ENCODE results near the gene GREB1. TPM values are rescaled to one million over a fixed set of nuclear protein-coding genes. Genes with fewer than 3 reads are reported as not detected.

Gene GREB1
- total and polyA plus RNA-seq, 2 of the 13 experiments (the other 11 are each of a cell fraction or from before 2014, with no cell fraction given): 31.3 to 61.2 TPM

DNA sequence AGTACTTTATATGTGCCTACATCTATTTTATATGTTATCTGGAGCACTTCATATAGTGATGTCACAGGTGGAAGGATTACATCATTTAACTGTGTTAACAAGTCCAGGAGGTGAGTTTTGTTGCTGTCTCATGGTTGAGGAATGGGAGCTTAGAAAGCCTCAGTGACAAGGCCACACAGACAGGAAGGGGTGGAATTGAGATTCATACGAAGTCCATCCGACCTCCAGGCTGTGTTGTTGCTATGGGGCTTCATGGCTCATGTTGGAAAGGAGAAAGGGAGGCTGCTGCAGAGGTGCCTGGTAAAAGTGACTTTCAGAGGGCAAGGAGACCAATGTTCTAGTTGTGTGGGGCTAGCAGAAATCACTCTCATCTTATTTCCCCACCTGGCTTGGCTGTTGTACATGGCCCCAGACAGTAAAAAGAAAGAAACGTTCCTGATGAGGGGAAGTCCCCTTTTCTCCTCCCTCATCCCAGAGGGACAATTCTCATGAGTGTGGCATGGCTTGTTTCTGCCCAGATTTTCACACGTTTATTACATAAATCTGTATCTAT is 31.0 kb upstream of the GREB1 start (continued):
- TF ChIP-seq ZNF646 (CRISPR knock-in tag; IDR thresholded peaks at IDR 0.05): no peak
- TF ChIP-seq ZFP41 (CRISPR knock-in tag; IDR thresholded peaks at IDR 0.05; ENCODE audit: borderline replicate concordance): no peak
- peak; percentile 62 for TF ChIP-seq SALL1 (CRISPR knock-in tag; IDR thresholded peaks at IDR 0.05)
- TF ChIP-seq KDM5A (IDR thresholded peaks at IDR 0.05; ENCODE audit: borderline replicate concordance, low read length): no peak
- no peak for TF ChIP-seq MTF1 (CRISPR knock-in tag; IDR thresholded peaks at IDR 0.05)
- TF ChIP-seq THAP7 (CRISPR knock-in tag; IDR thresholded peaks at IDR 0.05): no peak
- TF ChIP-seq, protein P1, sequence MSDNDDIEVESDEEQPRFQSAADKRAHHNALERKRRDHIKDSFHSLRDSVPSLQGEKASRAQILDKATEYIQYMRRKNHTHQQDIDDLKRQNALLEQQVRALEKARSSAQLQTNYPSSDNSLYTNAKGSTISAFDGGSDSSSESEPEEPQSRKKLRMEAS (IDR thresholded peaks at IDR 0.05): peak; percentile 36
- no peak for TF ChIP-seq AKNA (CRISPR knock-in tag; IDR thresholded peaks at IDR 0.05; ENCODE audit: borderline replicate concordance)
- no peak for TF ChIP-seq EEA1 (CRISPR knock-in tag; IDR thresholded peaks at IDR 0.05; ENCODE audit: borderline replicate concordance)
- TF ChIP-seq MATR3 (CRISPR knock-in tag; IDR thresholded peaks at IDR 0.05): no peak
- TF ChIP-seq ZFP36 (IDR thresholded peaks at IDR 0.05; ENCODE audit: borderline replicate concordance, low read depth, low read length, partially characterized antibody): no peak
- no peak for TF ChIP-seq GATAD1 (CRISPR knock-in tag; IDR thresholded peaks at IDR 0.05)
- no peak for TF ChIP-seq SETDB1 (CRISPR knock-in tag; IDR thresholded peaks at IDR 0.05; ENCODE audit: borderline replicate concordance)
- no peak for TF ChIP-seq ZNF260 (CRISPR knock-in tag; IDR thresholded peaks at IDR 0.05; ENCODE audit: borderline replicate concordance, low read depth)

All from HepG2 (cell line).